HepG2 (cell line): ENCODE results near the gene SPG7. TPM values are rescaled to one million over a fixed set of nuclear protein-coding genes. Genes with fewer than 3 reads are reported as not detected.

Experiments
- ATAC-seq: fragments of 200-7000 bp; cut with Tn5 transposase; 3 replicates; pipeline ENCODE4 v1.9.1; 2020; ENCODE audit warnings: mild to moderate bottlenecking, moderate library complexity
- BruUV-seq: library from RNA; stranded (reverse); fragments of 400-500 nt; replicated peaks from 2 replicates; lab custom pipeline; 2021; lab: Mats Ljungman, UMichigan
- CTCF ChIA-PET: fragments of 300-600 bp; formaldehyde crosslinking; extraction: SDS; loops from one replicate; lab custom pipeline; 2021; ENCODE audit warnings: low total read pairs, inconsistent platforms, low intra/inter-chr PET ratio; lab: Yijun Ruan, JAX
- POLR2A ChIA-PET: fragments of 350-600 bp; sonication (Branson Sonifier 250); formaldehyde crosslinking; loops from one replicate; lab custom pipeline; 2020; ENCODE audit warnings: antibody characterized with exemption, inconsistent platforms; lab: Yijun Ruan, JAX
- DNase-seq: peaks from one replicate; pipeline ENCODE4 v3.0.0-alpha.2; 2015; ENCODE audit warnings: low spot score
- FAIRE-seq: peaks from 3 replicates; lab custom pipeline; 2011; peaks lifted over from hg19 to GRCh38; lab: Jason Lieb, UNC
- H2AFZ ChIP-seq: one replicate; pipeline ENCODE4 v1.6.1; 2011; ENCODE audit warnings: low read length, inconsistent platforms
- H3K27ac ChIP-seq: fragments of 300-600 bp; 3 replicates; pipeline ENCODE4 v1.8.0; 2011; ENCODE audit warnings: mixed run types, mild to moderate bottlenecking, mixed read lengths, low read length, inconsistent platforms; ENCODE audit not compliant: insufficient read depth; ENCODE audit errors: extremely low read length
- H3K27me3 ChIP-seq, 2 experiments: fragments of 200-600 bp in 1 of 2; 2 replicates in 1 of 2; 3 replicates in 1 of 2; pipeline versions ENCODE4 v1.6.0 to v1.8.0; 2011; ENCODE audit warnings: low read length in 2 of 2, mild to moderate bottlenecking in 2 of 2, moderate library complexity in 2 of 2, inconsistent platforms in 1 of 2; ENCODE audit not compliant: insufficient read depth in 2 of 2, control insufficient read depth in 1 of 2
- H3K36me3 ChIP-seq, 2 experiments: fragments of 200-600 bp in 1 of 2; replicated peaks in 1 of 2; 2 replicates in 1 of 2; 3 replicates in 1 of 2; pipeline versions ENCODE4 v1.5.1 to v1.8.0; 2011; ENCODE audit warnings: low read length in 2 of 2, inconsistent platforms in 1 of 2; ENCODE audit not compliant: insufficient read depth in 2 of 2, control insufficient read depth in 1 of 2
- H3K4me1 ChIP-seq: 2 replicates; pipeline ENCODE4 v1.5.1; 2012; ENCODE audit warnings: low read length, inconsistent platforms; ENCODE audit not compliant: insufficient read depth
- H3K4me2 ChIP-seq: 2 replicates; pipeline ENCODE4 v1.6.0; 2011; ENCODE audit warnings: low read depth, low read length, inconsistent platforms
- H3K4me3 ChIP-seq, 3 experiments: fragments of 200-600 bp in 1 of 3; sonication (generic), shearing (Covaris generic) in 1 of 3; replicated peaks in 1 of 3; 2 replicates each; pipeline ENCODE4 v1.5.1; 2011 to 2016; ENCODE audit warnings: low read length in 3 of 3, inconsistent platforms in 2 of 3, low read depth in 2 of 3, mild to moderate bottlenecking in 2 of 3, control low read depth in 1 of 3, mixed read lengths in 1 of 3; ENCODE audit not compliant: insufficient read depth in 1 of 3
- H3K79me2 ChIP-seq: one replicate; pipeline ENCODE4 v1.6.1; 2011; ENCODE audit warnings: low read length, inconsistent platforms; ENCODE audit not compliant: insufficient read depth
- H3K9ac ChIP-seq: 2 replicates; pipeline ENCODE4 v1.6.0; 2011; ENCODE audit warnings: mild to moderate bottlenecking, low read depth, low read length, inconsistent platforms; ENCODE audit not compliant: insufficient read depth
- H3K9me3 ChIP-seq: 2 replicates; pipeline ENCODE4 v1.5.1; 2012; ENCODE audit warnings: mild to moderate bottlenecking, low read length
- H4K20me1 ChIP-seq: 2 replicates; pipeline ENCODE4 v1.6.0; 2011; ENCODE audit warnings: inconsistent platforms, mild to moderate bottlenecking, low read length, moderate library complexity; ENCODE audit not compliant: insufficient read depth
- AGO2 ChIP-seq: fragments of 200-400 bp; formaldehyde crosslinking; optimal IDR thresholded peaks from 2 replicates; pipeline ENCODE3; 2017; ENCODE audit warnings: mild to moderate bottlenecking, low read depth, low read length, moderate library complexity
- IKZF1 ChIP-seq: fragments of 450-650 bp; IDR thresholded peaks from 2 replicates; pipeline ENCODE4 v1.7.1; 2016
- SNAPC4 ChIP-seq: sonication (generic); formaldehyde crosslinking; IDR thresholded peaks from 2 replicates; pipeline ENCODE4 v1.4.0; 2020; ENCODE audit warnings: mild to moderate bottlenecking, missing genetic modification reagents
- SNRNP70 ChIP-seq: fragments of 200-400 bp; formaldehyde crosslinking; IDR thresholded peaks from 2 replicates; pipeline ENCODE4 v1.6.1; 2017; ENCODE audit warnings: mild to moderate bottlenecking, low read depth, low read length, moderate library complexity
- SP2 ChIP-seq: sonication (generic); formaldehyde crosslinking; IDR thresholded peaks from 2 replicates; pipeline ENCODE4 v1.5.1; 2020; ENCODE audit warnings: mild to moderate bottlenecking, missing genetic modification reagents
- ZNF253 ChIP-seq: sonication (generic); formaldehyde crosslinking; IDR thresholded peaks from 2 replicates; pipeline ENCODE4 v1.8.0; 2022; ENCODE audit warnings: mild to moderate bottlenecking, missing genetic modification reagents, borderline replicate concordance
- ZNF546 ChIP-seq: sonication (generic); formaldehyde crosslinking; conservative IDR thresholded peaks from 2 replicates; pipeline ENCODE4 v1.8.1; 2023; ENCODE audit warnings: mild to moderate bottlenecking, missing genetic modification reagents
- ZNF75D ChIP-seq: sonication (generic); formaldehyde crosslinking; IDR thresholded peaks from 2 replicates; pipeline ENCODE4 v1.8.1; 2023; ENCODE audit warnings: missing genetic modification reagents, mild to moderate bottlenecking, borderline replicate concordance
- ZNF891 ChIP-seq: sonication (generic); formaldehyde crosslinking; IDR thresholded peaks from 2 replicates; pipeline ENCODE4 v1.5.0; 2020; ENCODE audit warnings: mild to moderate bottlenecking, missing genetic modification reagents
- WGBS: methylation state at CpG from one replicate; pipeline ENCODE4 v1.1.6; 2017; ENCODE audit warnings: low lambda C conversion rate; 5-methylcytosine and 5-hydroxymethylcytosine counted together
- in situ Hi-C: cut with HindIII; loops from 2 replicates; pipeline ENCODE4 v1.10.0; 2017; ENCODE audit warnings: low pct_unique_long_range_greater_than_20kb; ENCODE audit not compliant: extremely low pct_ligation_motif_present
- intact Hi-C: fragments of 100-400 bp; cut with micrococcal nuclease; formaldehyde crosslinking; loops from one replicate; pipeline ENCODE4 v1.10.0; 2022; ENCODE audit not compliant: unreplicated experiment
- polyA plus RNA-seq, 8 experiments: library from polyadenylated mRNA; depleted of rRNA in 3 of 8; stranded (reverse) in 7 of 8; unstranded in 1 of 8; fragments of >200 nt; fragmentation: Illumina TruSeq in 4 of 8; extraction: Trizol in 4 of 8; gene quantifications; 2 replicates each; pipeline versions ENCODE4 v1.2.1 to v1.2.3, GENCODE V29; 2011 to 2016; ENCODE audit warnings: low read depth in 4 of 8, missing spikeins in 1 of 8, mixed read lengths in 1 of 8; ENCODE audit not compliant: insufficient read depth in 1 of 8
- total RNA-seq, 5 experiments: library from RNA; depleted of rRNA; stranded (reverse); fragments of >200 nt; fragmentation: Illumina TruSeq; extraction: Trizol; gene quantifications; 2 replicates each; pipeline ENCODE4 v1.2.3, GENCODE V29; 2016; ENCODE audit warnings: low read depth in 1 of 5
- TF ChIP-seq, protein P1 (sequence below): sonication (generic); formaldehyde crosslinking; conservative IDR thresholded peaks from 2 replicates; pipeline ENCODE4 v1.4.0; 2020; ENCODE audit warnings: missing genetic modification reagents
- TF ChIP-seq, protein P2 (sequence below), 2 experiments: sonication (generic) in 1 of 2; formaldehyde crosslinking in 1 of 2; IDR thresholded peaks; 2 replicates each; pipeline versions ENCODE4 v1.4.0 to v1.6.1; 2016 to 2020; ENCODE audit warnings: borderline replicate concordance in 1 of 2, low read depth in 1 of 2, mild to moderate bottlenecking in 1 of 2, missing genetic modification reagents in 1 of 2

Gene SPG7
- total and polyA plus RNA-seq, 2 of the 13 experiments (the other 11 are each of a cell fraction or from before 2014, with no cell fraction given): 66.0 to 136 TPM

DNA sequence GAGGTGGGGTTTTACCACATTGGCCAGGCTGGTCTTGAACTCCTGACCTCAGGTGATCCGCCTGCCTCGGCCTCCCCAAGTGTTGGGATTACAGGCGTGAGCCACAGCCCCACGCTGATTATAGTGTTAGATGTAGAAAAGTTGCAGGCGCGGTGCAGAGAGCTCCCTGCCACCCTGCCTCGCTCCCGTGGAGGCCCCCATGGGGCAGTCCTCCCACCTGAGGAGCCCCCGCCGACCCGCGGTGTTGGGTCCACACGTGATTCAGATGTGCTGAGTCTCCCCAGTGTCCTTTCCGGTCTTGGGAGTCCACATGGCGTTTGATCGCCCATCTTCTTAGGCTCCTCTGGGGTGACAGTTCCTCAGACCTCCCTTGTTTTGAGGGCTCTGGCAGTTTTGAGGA lies 47.1 kb downstream of the SPG7 start (continued):
- TF ChIP-seq, protein P1, sequence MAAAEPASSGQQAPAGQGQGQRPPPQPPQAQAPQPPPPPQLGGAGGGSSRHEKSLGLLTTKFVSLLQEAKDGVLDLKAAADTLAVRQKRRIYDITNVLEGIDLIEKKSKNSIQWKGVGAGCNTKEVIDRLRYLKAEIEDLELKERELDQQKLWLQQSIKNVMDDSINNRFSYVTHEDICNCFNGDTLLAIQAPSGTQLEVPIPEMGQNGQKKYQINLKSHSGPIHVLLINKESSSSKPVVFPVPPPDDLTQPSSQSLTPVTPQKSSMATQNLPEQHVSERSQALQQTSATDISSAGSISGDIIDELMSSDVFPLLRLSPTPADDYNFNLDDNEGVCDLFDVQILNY (CRISPR knock-in tag): no peak
- no peak for TF ChIP-seq ZNF253 (CRISPR knock-in tag)
- TF ChIP-seq IKZF1: no peak
- no peak for TF ChIP-seq ZNF75D (CRISPR knock-in tag)
- no peak for TF ChIP-seq ZNF546 (CRISPR knock-in tag)
- TF ChIP-seq ZNF891 (CRISPR knock-in tag): no peak

GRCh38 chr16:89555780-89556179 lies 47.6 kb downstream of the SPG7 start:
- in situ Hi-C loops (no loop called here), intact Hi-C loops (loop anchor here (5.0 kb wide), 1 partner anchor 48 kb away; the partner anchor contains the start of gene SPG7)
- CTCF ChIA-PET: no interaction called here
- BruUV-seq: no TSS peak
- ATAC-seq (no peak), FAIRE-seq (no peak)
- Histone ChIP-seq H3K9me3 (no peaks in the 10 kb centered on the region), H2AFZ (no peak overlapping the region), H3K4me1 (peaks cover 28% of the 10 kb centered on the region), H3K79me2 (peaks cover 6% of the 10 kb centered on the region), H3K4me3 (no peak overlapping the region), H3K9ac (no peak overlapping the region), H3K27ac (no peak overlapping the region), H3K36me3 (peaks cover 37 to 56% of the 10 kb centered on the region in 2 experiments), H4K20me1 (0 out of 2 replicates have a peak, but pooled peaks cover 3% of the 10 kb centered on the region), H3K27me3 (no peaks in the 10 kb centered on the region), H3K4me2 (no peak overlapping the region)
- WGBS: 93% methylated on average over 13 of the region's 13 CpGs
- POLR2A ChIA-PET: no interaction called here
- TF ChIP-seq SNAPC4 (CRISPR knock-in tag) (no peak), AGO2 (peak; percentile 39), SP2 (CRISPR knock-in tag) (no peak), SNRNP70 (no peak)
- TF ChIP-seq, protein P2, sequence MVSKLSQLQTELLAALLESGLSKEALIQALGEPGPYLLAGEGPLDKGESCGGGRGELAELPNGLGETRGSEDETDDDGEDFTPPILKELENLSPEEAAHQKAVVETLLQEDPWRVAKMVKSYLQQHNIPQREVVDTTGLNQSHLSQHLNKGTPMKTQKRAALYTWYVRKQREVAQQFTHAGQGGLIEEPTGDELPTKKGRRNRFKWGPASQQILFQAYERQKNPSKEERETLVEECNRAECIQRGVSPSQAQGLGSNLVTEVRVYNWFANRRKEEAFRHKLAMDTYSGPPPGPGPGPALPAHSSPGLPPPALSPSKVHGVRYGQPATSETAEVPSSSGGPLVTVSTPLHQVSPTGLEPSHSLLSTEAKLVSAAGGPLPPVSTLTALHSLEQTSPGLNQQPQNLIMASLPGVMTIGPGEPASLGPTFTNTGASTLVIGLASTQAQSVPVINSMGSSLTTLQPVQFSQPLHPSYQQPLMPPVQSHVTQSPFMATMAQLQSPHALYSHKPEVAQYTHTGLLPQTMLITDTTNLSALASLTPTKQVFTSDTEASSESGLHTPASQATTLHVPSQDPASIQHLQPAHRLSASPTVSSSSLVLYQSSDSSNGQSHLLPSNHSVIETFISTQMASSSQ (IDR thresholded peaks at IDR 0.05; ENCODE audit: low read depth): no peak
- TF ChIP-seq, protein P2 (CRISPR knock-in tag; IDR thresholded peaks at IDR 0.05; ENCODE audit: borderline replicate concordance): no peak
- TF ChIP-seq, all 625 proteins: peak for 1
- no peak for DNase-seq
